ENCODE results near the gene OSBPL6.

DNA sequence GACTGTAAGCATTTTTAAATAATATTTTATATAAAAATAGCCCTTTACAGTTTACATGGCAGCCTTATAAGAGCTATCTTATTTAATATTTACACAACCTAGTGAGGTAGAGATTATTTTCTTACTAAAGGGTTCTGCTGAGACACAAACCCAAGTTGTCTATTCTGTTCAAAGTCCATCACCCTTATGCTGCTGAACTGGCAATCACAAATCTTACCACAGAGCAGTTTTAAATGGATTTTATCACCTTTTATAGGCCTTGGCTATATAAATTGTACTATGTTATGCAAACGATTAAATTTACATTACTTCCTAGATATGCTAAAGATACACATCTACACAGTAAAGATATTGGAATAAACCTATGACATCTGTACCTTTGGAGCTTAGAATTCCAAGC, 41.3 kb upstream of the OSBPL6 start:
- TF ChIP-seq POLR2A (IDR thresholded peaks at IDR 0.05; ENCODE audit: low read length), result no peak
- TF ChIP-seq GATA1 (IDR thresholded peaks at IDR 0.05; ENCODE audit: low read depth, low read length), result no peak
